Ectodermal cell (in vitro differentiated cells): ENCODE data around the gene ERCC5.

ENCODE experiments used
- H3K27ac ChIP-seq: 2 replicates; pipeline ENCODE4 v1.7.0; 2013; ENCODE audit warnings: mild to moderate bottlenecking, low read depth, low read length; ENCODE audit not compliant: insufficient read depth, poor library complexity, severe bottlenecking
- H3K27me3 ChIP-seq: 2 replicates; pipeline ENCODE4 v1.7.0; 2013; ENCODE audit warnings: mild to moderate bottlenecking, low read length; ENCODE audit not compliant: insufficient read depth, control insufficient read depth, poor library complexity, severe bottlenecking
- H3K36me3 ChIP-seq: one replicate; pipeline ENCODE4 v1.7.0; 2013; ENCODE audit warnings: low read length; ENCODE audit not compliant: control insufficient read depth, insufficient read depth
- H3K4me1 ChIP-seq: one replicate; pipeline ENCODE4 v1.7.0; 2013; ENCODE audit warnings: low read length; ENCODE audit not compliant: control insufficient read depth, insufficient read depth
- H3K4me3 ChIP-seq: 2 replicates; pipeline ENCODE4 v1.7.0; 2013; ENCODE audit warnings: low read depth, low read length, control low read depth; ENCODE audit not compliant: insufficient read depth
- H3K9me3 ChIP-seq: 2 replicates; pipeline ENCODE4 v1.7.0; 2013; ENCODE audit warnings: mild to moderate bottlenecking, low read length, moderate library complexity; ENCODE audit not compliant: control insufficient read depth
- WGBS, 2 experiments: methylation state at CpG; one replicate each; pipeline ENCODE4 v1.1.7; 2013; ENCODE audit warnings: missing lambda C conversion rate in 2 of 2; 5-methylcytosine and 5-hydroxymethylcytosine counted together

Gene ERCC5

GRCh38 chr13:102814793-102815192 is 31.0 kb upstream of the ERCC5 start:
- no peak overlapping the region for H3K27ac ChIP-seq
- no peaks in the 10 kb centered on the region for H3K36me3 ChIP-seq
- H3K9me3 ChIP-seq: no peaks in the 10 kb centered on the region
- no peaks in the 10 kb centered on the region for H3K4me1 ChIP-seq
- no peak overlapping the region for H3K4me3 ChIP-seq
- H3K27me3 ChIP-seq: no peaks in the 10 kb centered on the region
- WGBS, 2 experiments: 71 to 76% methylated on average over 4 to 5 of the region's 6 CpGs

DNA sequence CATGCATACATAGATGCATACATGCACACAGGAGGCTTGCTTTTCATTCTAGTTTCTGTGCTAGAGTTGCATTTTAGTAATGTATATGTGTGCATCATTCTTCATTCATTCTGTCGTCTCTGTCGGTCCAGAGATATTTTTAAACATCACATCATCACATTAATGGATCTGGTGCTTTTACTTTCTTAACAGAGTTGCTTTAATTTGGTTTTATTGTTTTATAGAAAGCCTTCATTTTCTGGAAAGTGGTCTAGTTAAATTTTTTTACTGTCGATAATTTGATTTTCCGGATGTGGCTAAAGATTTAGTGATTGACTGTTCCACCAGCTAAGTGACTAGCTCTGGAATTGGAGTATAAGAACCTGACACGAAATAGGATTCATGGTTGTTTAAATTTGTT is 30.0 kb upstream of the ERCC5 start:
- WGBS, 2 experiments: 93 to 96% methylated on average over 3 of the region's 5 CpGs
- Histone ChIP-seq H3K4me3 (no peak overlapping the region), H3K27ac (no peak overlapping the region), H3K36me3 (no peaks in the 10 kb centered on the region), H3K27me3 (no peaks in the 10 kb centered on the region), H3K9me3 (no peaks in the 10 kb centered on the region), H3K4me1 (no peaks in the 10 kb centered on the region)

DNA sequence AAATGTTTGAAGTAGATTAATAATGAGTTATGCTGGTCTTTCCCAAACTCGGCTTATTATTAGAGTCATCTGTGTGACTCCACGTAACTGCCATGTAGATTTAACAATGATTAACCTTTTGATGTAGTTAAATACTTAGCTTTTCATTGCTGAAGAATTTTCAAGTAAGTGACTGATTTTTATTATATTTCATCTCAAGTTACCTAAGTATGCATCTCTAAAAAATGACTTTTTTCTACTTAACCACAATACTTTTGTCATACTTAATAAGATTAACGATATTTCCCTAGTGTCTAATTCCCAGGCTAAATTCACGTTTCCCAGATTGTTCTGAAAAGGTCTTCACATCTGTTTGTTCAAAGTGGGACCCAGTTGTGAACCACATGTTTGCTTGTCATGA is 29.1 kb upstream of the ERCC5 start:
- no peak overlapping the region for H3K4me3 ChIP-seq
- H3K9me3 ChIP-seq: no peaks in the 10 kb centered on the region
- WGBS, 2 experiments: 93 to 98% methylated on average over 4 of the region's 4 CpGs
- no peak overlapping the region for H3K27ac ChIP-seq
- H3K27me3 ChIP-seq: no peaks in the 10 kb centered on the region
- no peaks in the 10 kb centered on the region for H3K4me1 ChIP-seq
- no peaks in the 10 kb centered on the region for H3K36me3 ChIP-seq

DNA sequence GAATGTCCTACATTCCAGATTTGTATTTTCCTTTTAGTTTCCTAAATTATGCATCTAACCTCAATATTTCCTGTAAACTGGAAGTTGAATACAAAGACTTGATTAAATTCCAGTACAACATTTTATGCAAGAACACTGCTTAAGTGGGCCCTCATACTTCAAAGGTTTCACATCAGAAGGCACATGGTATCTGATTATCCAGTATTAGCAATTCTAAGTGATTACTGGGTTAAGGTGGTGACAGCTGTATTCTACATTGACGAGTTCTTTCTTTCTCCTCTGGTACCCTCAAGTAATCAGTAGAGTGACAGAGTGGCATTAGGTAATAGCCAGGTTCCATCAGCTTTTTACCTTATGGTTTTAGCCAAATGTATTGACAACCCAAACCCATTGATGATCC is 28.6 kb upstream of the ERCC5 start:
- Histone ChIP-seq H3K27ac (no peak overlapping the region), H3K4me1 (no peaks in the 10 kb centered on the region), H3K36me3 (no peaks in the 10 kb centered on the region), H3K27me3 (no peaks in the 10 kb centered on the region), H3K9me3 (no peaks in the 10 kb centered on the region), H3K4me3 (no peak overlapping the region)
- 88 to 100% methylated on average over 1 of the region's 1 CpG for WGBS, 2 experiments

DNA sequence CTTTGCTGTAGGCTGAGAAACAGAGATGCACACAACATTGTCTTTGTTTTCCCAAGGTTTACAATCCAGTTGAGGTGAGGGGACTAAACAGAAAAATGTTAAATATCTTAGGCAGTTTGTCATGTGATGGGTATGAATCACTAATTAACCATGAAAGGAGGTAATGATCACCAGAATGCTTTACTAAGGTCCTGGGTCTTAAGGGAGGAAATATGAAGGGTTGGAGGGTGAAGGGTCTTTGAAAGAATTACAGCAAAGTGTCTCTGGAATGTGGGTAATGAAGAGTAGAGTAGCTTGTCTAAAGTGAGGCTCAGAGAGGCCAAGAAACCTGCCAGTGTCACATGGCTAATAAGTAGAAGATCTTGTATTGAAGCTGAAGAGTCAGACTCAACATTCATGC is 27.9 kb upstream of the ERCC5 start:
- no peak overlapping the region for H3K27ac ChIP-seq
- no peaks in the 10 kb centered on the region for H3K4me1 ChIP-seq
- no peaks in the 10 kb centered on the region for H3K36me3 ChIP-seq
- no peaks in the 10 kb centered on the region for H3K27me3 ChIP-seq
- H3K9me3 ChIP-seq: no peaks in the 10 kb centered on the region
- H3K4me3 ChIP-seq: no peak overlapping the region

- H3K4me3 ChIP-seq: no peak overlapping the region
- H3K36me3 ChIP-seq: peaks cover 3% of the 10 kb centered on the region
- no peak overlapping the region for H3K27ac ChIP-seq
- H3K9me3 ChIP-seq: no peaks in the 10 kb centered on the region
- WGBS, 2 experiments: 91 to 92% methylated on average over 4 of the region's 4 CpGs
- no peaks in the 10 kb centered on the region for H3K27me3 ChIP-seq
- no peaks in the 10 kb centered on the region for H3K4me1 ChIP-seq
Measured at GRCh38 chr13:102825400-102825799, 20.4 kb upstream of the ERCC5 start.

- no peaks in the 10 kb centered on the region for H3K27me3 ChIP-seq
- no peaks in the 10 kb centered on the region for H3K4me1 ChIP-seq
- no peaks in the 10 kb centered on the region for H3K9me3 ChIP-seq
- no peak overlapping the region for H3K27ac ChIP-seq
- no peak overlapping the region for H3K4me3 ChIP-seq
- WGBS, 2 experiments: 88 to 89% methylated on average over 8 of the region's 8 CpGs
- H3K36me3 ChIP-seq: peaks cover 3% of the 10 kb centered on the region
Measured at GRCh38 chr13:102825921-102826706, 19.7 kb upstream of the ERCC5 start.

- H3K4me3 ChIP-seq: no peak overlapping the region
- no peaks in the 10 kb centered on the region for H3K27me3 ChIP-seq
- H3K4me1 ChIP-seq: no peaks in the 10 kb centered on the region
- H3K36me3 ChIP-seq: no peaks in the 10 kb centered on the region
- no peaks in the 10 kb centered on the region for H3K9me3 ChIP-seq
- H3K27ac ChIP-seq: no peak overlapping the region
- WGBS, 2 experiments: 41 to 56% methylated on average over 2 to 4 of the region's 4 CpGs
Measured at GRCh38 chr13:102830646-102831045, 15.2 kb upstream of the ERCC5 start.

GRCh38 chr13:102836471-102836870 is 9.4 kb upstream of the ERCC5 start:
- Histone ChIP-seq H3K9me3 (no peaks in the 10 kb centered on the region), H3K27ac (no peak overlapping the region), H3K36me3 (no peaks in the 10 kb centered on the region), H3K4me3 (no peak overlapping the region), H3K4me1 (no peaks in the 10 kb centered on the region), H3K27me3 (no peaks in the 10 kb centered on the region)
- 89 to 96% methylated on average over 4 of the region's 4 CpGs for WGBS, 2 experiments

DNA sequence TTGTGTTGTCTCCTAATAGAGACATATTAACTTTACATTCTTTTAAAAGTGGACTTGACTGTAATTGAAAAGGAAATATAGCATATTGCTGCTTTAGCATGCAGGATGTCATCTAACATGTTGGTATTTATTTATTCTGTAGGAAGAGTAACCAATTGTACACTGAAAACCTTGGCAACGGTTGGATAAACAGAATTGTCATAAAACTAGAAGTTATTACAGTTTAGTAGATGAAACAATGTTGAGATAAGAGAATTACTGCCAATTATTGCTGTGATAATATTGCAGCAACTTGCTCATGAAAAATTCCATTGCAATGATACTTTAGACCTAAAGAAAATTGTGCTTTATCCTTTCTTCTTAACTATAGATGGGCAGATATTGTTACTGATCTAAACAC is 7.6 kb upstream of the ERCC5 start:
- no peaks in the 10 kb centered on the region for H3K9me3 ChIP-seq
- no peak overlapping the region for H3K4me3 ChIP-seq
- H3K36me3 ChIP-seq: no peaks in the 10 kb centered on the region
- 76 to 88% methylated on average over 1 of the region's 1 CpG for WGBS, 2 experiments
- H3K4me1 ChIP-seq: no peaks in the 10 kb centered on the region
- no peaks in the 10 kb centered on the region for H3K27me3 ChIP-seq
- H3K27ac ChIP-seq: no peak overlapping the region

- 43 to 46% methylated on average over 4 of the region's 4 CpGs for WGBS, 2 experiments
Measured at GRCh38 chr13:102838982-102839381, 6.8 kb upstream of the ERCC5 start.

More at GRCh38 chr13:102838982-102839381, 6.8 kb upstream of the ERCC5 start:
- no peaks in the 10 kb centered on the region for H3K9me3 ChIP-seq
- H3K27ac ChIP-seq: no peak overlapping the region
- H3K27me3 ChIP-seq: no peaks in the 10 kb centered on the region
- no peak overlapping the region for H3K4me3 ChIP-seq
- H3K36me3 ChIP-seq: no peaks in the 10 kb centered on the region
- H3K4me1 ChIP-seq: no peaks in the 10 kb centered on the region
